ENCODE data around the gene LRRC58.
A peak's percentile ranks its signal among the peaks of the same experiment; 100 is the strongest.
"Not testable (repeated sequence)": the region's sequence is repeated elsewhere in the genome, so short reads cannot be mapped to it uniquely, and the experiment has no call there.

LRRC58 gene

DNA sequence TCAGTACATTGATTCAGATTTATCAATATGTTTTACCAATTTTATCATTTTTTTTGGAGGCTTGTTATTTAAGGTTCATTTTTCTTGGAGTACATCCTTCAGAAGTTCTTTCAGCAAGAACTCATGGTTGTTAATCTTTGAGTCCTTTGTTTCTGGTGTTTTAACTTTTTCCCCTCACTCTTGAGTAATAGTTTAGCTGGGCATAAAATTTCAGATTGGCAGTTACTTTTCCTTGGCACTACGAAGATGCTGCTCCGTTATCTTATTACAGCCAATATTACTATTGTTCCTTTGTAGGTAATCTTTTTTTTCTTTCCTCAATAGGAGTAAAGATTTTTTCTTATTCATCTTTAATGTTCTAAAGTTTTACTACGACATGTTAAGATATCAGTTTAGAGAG, 9.8 kb downstream of the LRRC58 start:
- no peak overlapping the region for H3K4me3 Mint-ChIP-seq
- TF ChIP-seq, protein P1, sequence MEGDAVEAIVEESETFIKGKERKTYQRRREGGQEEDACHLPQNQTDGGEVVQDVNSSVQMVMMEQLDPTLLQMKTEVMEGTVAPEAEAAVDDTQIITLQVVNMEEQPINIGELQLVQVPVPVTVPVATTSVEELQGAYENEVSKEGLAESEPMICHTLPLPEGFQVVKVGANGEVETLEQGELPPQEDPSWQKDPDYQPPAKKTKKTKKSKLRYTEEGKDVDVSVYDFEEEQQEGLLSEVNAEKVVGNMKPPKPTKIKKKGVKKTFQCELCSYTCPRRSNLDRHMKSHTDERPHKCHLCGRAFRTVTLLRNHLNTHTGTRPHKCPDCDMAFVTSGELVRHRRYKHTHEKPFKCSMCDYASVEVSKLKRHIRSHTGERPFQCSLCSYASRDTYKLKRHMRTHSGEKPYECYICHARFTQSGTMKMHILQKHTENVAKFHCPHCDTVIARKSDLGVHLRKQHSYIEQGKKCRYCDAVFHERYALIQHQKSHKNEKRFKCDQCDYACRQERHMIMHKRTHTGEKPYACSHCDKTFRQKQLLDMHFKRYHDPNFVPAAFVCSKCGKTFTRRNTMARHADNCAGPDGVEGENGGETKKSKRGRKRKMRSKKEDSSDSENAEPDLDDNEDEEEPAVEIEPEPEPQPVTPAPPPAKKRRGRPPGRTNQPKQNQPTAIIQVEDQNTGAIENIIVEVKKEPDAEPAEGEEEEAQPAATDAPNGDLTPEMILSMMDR (IDR thresholded peaks at IDR 0.05) = no peak
- no peak for DNase-seq
- H3K4me1 Mint-ChIP-seq = no peaks in the 10 kb centered on the region
- H3K36me3 Mint-ChIP-seq (ENCODE audit: low read depth) = peaks cover 88% of the 10 kb centered on the region
- H3K9me3 Mint-ChIP-seq = peaks cover 43% of the 10 kb centered on the region
- no peaks in the 10 kb centered on the region for H3K27me3 Mint-ChIP-seq (ENCODE audit: low read depth, poor library complexity)
- no peak overlapping the region for H3K27ac Mint-ChIP-seq

DNA sequence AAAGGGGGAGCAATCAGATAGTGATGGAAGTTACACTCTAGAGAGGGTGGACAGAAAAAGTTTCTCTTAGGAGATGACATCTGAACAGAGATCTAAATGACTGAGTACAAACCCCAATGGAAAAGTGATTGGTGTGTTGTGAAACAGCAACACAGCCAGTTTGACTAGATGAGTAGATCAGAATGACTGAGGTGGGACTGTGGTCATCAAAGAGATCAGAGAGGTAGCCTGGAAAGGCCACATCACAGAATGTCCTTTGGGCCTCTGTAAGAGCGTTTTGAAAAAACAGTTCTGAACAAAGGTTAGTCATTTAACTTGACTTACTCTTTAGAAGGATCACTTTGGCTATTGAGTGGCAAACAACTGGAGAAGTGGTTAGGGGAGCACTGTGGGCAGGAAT, 10.6 kb downstream of the LRRC58 start:
- Mint-ChIP-seq H3K36me3 (ENCODE audit: low read depth) (peaks cover 85% of the 10 kb centered on the region), H3K4me3 (no peak overlapping the region), H3K27me3 (ENCODE audit: low read depth, poor library complexity) (no peaks in the 10 kb centered on the region), H3K4me1 (no peaks in the 10 kb centered on the region), H3K9me3 (peaks cover 43% of the 10 kb centered on the region), H3K27ac (no peak overlapping the region)
- no peak for DNase-seq
- TF ChIP-seq, protein P1 (IDR thresholded peaks at IDR 0.05) = no peak

DNA sequence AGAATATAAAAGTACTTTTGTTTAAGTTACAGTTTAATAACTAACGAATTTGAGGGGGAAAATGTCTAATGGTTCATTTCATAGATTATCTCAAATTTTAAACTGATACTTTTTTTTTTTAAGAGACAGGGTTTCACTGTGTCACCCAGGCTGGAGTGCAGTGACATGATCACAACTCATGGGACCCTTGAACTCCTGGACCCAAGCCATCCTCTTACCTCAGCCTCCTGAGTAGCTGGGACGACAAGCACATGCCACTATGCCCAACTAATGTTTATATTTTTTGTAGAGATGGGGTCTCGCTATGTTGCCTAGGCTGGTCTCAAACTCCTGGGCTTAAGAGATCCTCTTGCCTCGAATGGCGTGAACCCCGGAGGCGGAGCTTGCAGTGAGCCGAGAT, 16.5 kb downstream of the LRRC58 start:
- H3K4me3 Mint-ChIP-seq = no peak overlapping the region
- no peaks in the 10 kb centered on the region for H3K4me1 Mint-ChIP-seq
- TF ChIP-seq, protein P1 (IDR thresholded peaks at IDR 0.05) = no peak
- H3K9me3 Mint-ChIP-seq = no peaks in the 10 kb centered on the region
- H3K36me3 Mint-ChIP-seq (ENCODE audit: low read depth) = peaks cover 59% of the 10 kb centered on the region
- H3K27ac Mint-ChIP-seq = no peak overlapping the region
- H3K27me3 Mint-ChIP-seq (ENCODE audit: low read depth, poor library complexity) = no peaks in the 10 kb centered on the region
- no peak for DNase-seq

DNA sequence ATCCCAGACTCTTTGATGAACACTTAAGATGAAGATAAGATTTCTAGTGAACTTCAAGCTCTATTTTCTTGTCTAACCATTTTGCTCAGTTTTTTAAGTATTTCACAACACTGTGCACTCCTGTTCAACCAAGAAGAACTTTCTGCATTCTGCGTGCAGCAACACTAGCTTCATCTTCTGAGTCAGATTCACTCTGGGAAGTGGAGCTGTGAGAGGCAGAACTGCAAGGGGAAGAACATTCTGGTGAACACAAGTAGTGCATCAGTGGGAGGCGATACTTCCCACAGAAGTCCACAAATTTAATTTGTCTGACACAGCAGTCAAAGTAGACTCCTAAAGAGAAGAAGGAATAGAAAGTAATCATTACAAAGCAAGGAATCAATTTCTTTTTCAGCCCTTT, 18.1 kb downstream of the LRRC58 start:
- H3K27me3 Mint-ChIP-seq (ENCODE audit: low read depth, poor library complexity) = no peaks in the 10 kb centered on the region
- no peak for DNase-seq
- no peaks in the 10 kb centered on the region for H3K4me1 Mint-ChIP-seq
- no peak overlapping the region for H3K4me3 Mint-ChIP-seq
- H3K27ac Mint-ChIP-seq = no peak overlapping the region
- TF ChIP-seq, protein P1 (IDR thresholded peaks at IDR 0.05) = no peak
- H3K36me3 Mint-ChIP-seq (ENCODE audit: low read depth) = peaks cover 61% of the 10 kb centered on the region
- H3K9me3 Mint-ChIP-seq = no peaks in the 10 kb centered on the region

DNA sequence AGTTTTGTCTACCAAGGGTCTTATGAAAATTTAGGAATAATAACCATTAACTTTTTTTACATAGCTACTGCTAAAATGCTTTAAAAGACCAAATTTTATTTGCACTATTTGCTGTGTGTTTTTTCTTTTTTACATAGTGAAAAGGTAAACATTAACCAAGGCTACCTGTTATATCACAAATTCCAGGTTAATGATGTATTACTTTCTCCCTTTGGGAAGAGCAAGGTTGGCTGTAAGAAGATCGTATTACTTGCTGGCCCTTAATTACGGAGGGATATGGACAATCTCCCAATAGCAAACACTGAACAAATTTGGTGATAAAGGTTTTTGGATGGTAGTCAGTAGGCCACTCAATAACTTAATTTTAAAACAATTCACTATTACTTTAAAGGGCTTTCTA, 22.4 kb downstream of the LRRC58 start:
- H3K9me3 Mint-ChIP-seq = no peaks in the 10 kb centered on the region
- H3K36me3 Mint-ChIP-seq (ENCODE audit: low read depth) = peaks cover 56% of the 10 kb centered on the region
- TF ChIP-seq, protein P1 (IDR thresholded peaks at IDR 0.05) = no peak
- H3K4me3 Mint-ChIP-seq = no peak overlapping the region
- DNase-seq = no peak
- H3K4me1 Mint-ChIP-seq = no peaks in the 10 kb centered on the region
- H3K27me3 Mint-ChIP-seq (ENCODE audit: low read depth, poor library complexity) = no peaks in the 10 kb centered on the region
- no peak overlapping the region for H3K27ac Mint-ChIP-seq

DNA sequence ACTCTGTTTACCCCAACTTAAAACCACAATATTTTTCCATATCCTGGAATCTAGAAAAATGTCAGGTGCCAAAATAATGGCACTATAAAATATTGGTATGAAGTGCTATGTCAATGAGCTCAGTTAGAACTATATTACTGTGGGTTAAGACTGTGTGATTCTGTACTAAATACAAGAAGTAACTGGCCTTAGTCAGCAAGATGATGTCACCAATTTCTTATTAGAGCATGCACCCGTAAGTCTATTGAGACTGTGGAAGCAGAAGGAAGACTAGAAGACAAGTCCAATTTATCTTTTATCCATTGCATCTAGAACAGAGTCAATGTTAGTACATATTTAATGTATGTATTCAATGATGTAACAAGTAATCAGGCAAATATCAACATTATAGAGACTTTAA, 25.0 kb downstream of the LRRC58 start:
- Mint-ChIP-seq H3K27ac (peak overlapping the region; percentile 3), H3K9me3 (peaks cover 5% of the 10 kb centered on the region), H3K4me1 (no peaks in the 10 kb centered on the region), H3K4me3 (no peak overlapping the region), H3K36me3 (ENCODE audit: low read depth) (peaks cover 68% of the 10 kb centered on the region), H3K27me3 (ENCODE audit: low read depth, poor library complexity) (no peaks in the 10 kb centered on the region)
- no peak for DNase-seq
- TF ChIP-seq, protein P1 (IDR thresholded peaks at IDR 0.05) = no peak

DNA sequence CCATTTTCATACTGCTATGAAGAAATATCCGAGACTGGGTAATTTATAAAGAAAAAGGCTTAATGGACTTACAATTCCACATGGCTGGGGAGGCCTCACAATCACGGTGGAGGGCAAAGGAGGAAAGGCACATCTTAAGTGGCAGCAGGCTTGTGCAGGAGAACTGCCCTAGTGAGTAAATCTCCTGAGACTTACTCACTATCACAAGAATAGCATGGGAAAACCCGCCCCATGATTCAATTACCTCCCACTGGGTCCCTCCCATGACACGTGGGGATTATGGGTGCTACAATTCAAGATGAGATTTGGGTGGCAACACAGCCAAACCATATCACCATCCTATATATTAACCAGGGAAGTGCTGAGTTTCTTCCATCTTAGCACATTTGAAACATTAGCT, 25.4 kb downstream of the LRRC58 start:
- H3K9me3 Mint-ChIP-seq; H3K27me3 Mint-ChIP-seq (ENCODE audit: low read depth, poor library complexity); H3K4me1 Mint-ChIP-seq; H3K4me3 Mint-ChIP-seq; DNase-seq: not testable (repeated sequence)
- peak overlapping the region; percentile 64 for H3K27ac Mint-ChIP-seq
- peaks cover 72% of the 10 kb centered on the region for H3K36me3 Mint-ChIP-seq (ENCODE audit: low read depth)
